Suprapubic skin (tissue), 3 donors: Measurements from ENCODE around the gene ZNF536.

Experiments used
- CTCF ChIP-seq, 2 donors: fragments of 200-600 bp in 1 of 2; fragments of 450-650 bp in 1 of 2; sonication (generic) in 1 of 2; IDR thresholded peaks; one replicate each; pipeline ENCODE4 v1.5.1; 2016 to 2019; ENCODE audit warnings: antibody characterized with exemption in 2 of 2, mild to moderate bottlenecking in 1 of 2, moderate library complexity in 1 of 2
- EP300 ChIP-seq: sonication (generic); formaldehyde crosslinking; IDR thresholded peaks from one replicate; pipeline ENCODE4 v1.6.1; 2017; ENCODE audit warnings: antibody characterized with exemption

GRCh38 chr19:30434797-30435594, 62.8 kb downstream of the ZNF536 start:
- TF ChIP-seq EP300, result no peak
- TF ChIP-seq CTCF (IDR thresholded peaks at IDR 0.05), result no peak
